Measurements from ENCODE around the gene BDH1.
A peak's percentile ranks its signal among the peaks of the same experiment; 100 is the strongest.
"Not testable (repeated sequence)": the region's sequence is repeated elsewhere in the genome, so short reads cannot be mapped to it uniquely, and the experiment has no call there.

The BDH1 gene

GRCh38 chr3:197555281-197556261 lies at the start of gene BDH1:
BDH1 (minus strand) TSS chr3:197555968; CDS start chr3:197546443, 9,525 bp downstream.
- TF ChIP-seq JUND (IDR thresholded peaks at IDR 0.05; ENCODE audit: low read depth): no peak
- in situ Hi-C loops (cut with HindIII; ENCODE audit: low pct_unique_long_range_greater_than_20kb, low sequenced_read_pairs): no loop called here

GRCh38 chr3:197603317-197603933 lies 47.7 kb upstream of the BDH1 start:
- TF ChIP-seq JUND (IDR thresholded peaks at IDR 0.05; ENCODE audit: low read depth): no peak
- no peak for DNase-seq (ENCODE audit: low read depth in 1 of 2, low spot score in 1 of 2)
- in situ Hi-C loops (cut with HindIII; ENCODE audit: low pct_unique_long_range_greater_than_20kb, low sequenced_read_pairs): no loop called here

More at GRCh38 chr3:197555281-197556261, at the start of gene BDH1:
- peak; percentile 75 to 78 for DNase-seq (ENCODE audit: low read depth in 1 of 2, low spot score in 1 of 2)

GRCh38 chr3:197602351-197602750 lies 46.6 kb upstream of the BDH1 start:
- DNase-seq (ENCODE audit: low read depth in 1 of 2, low spot score in 1 of 2); in situ Hi-C loops (cut with HindIII; ENCODE audit: low pct_unique_long_range_greater_than_20kb, low sequenced_read_pairs): not testable (repeated sequence)

- DNase-seq (ENCODE audit: low read depth in 1 of 2, low spot score in 1 of 2); in situ Hi-C loops (cut with HindIII; ENCODE audit: low pct_unique_long_range_greater_than_20kb, low sequenced_read_pairs): not testable (repeated sequence)
Measured at GRCh38 chr3:197601566-197601840, 45.7 kb upstream of the BDH1 start.

GRCh38 chr3:197600796-197601565 lies 45.2 kb upstream of the BDH1 start:
- no peak for DNase-seq (ENCODE audit: low read depth in 1 of 2, low spot score in 1 of 2)
- in situ Hi-C loops (cut with HindIII; ENCODE audit: low pct_unique_long_range_greater_than_20kb, low sequenced_read_pairs): no loop called here
- no peak for TF ChIP-seq JUND (IDR thresholded peaks at IDR 0.05; ENCODE audit: low read depth)

- in situ Hi-C loops (cut with HindIII; ENCODE audit: low pct_unique_long_range_greater_than_20kb, low sequenced_read_pairs): no loop called here
- peak; percentile 91 to 92 for DNase-seq (ENCODE audit: low read depth in 1 of 2, low spot score in 1 of 2)
- no peak; the same call in 1 of the 2 replicates for TF ChIP-seq JUND (IDR thresholded peaks at IDR 0.05; ENCODE audit: low read depth)
Measured at GRCh38 chr3:197599089-197599765, 43.5 kb upstream of the BDH1 start.

GRCh38 chr3:197598404-197598980 lies 42.7 kb upstream of the BDH1 start:
- DNase-seq (ENCODE audit: low read depth in 1 of 2, low spot score in 1 of 2): no peak
- no peak for TF ChIP-seq JUND (IDR thresholded peaks at IDR 0.05; ENCODE audit: low read depth)
- in situ Hi-C loops (cut with HindIII; ENCODE audit: low pct_unique_long_range_greater_than_20kb, low sequenced_read_pairs): no loop called here

- TF ChIP-seq JUND (IDR thresholded peaks at IDR 0.05; ENCODE audit: low read depth): no peak
- in situ Hi-C loops (cut with HindIII; ENCODE audit: low pct_unique_long_range_greater_than_20kb, low sequenced_read_pairs): no loop called here
Measured at GRCh38 chr3:197597335-197597734, 41.6 kb upstream of the BDH1 start.

GRCh38 chr3:197595470-197596185 lies 39.9 kb upstream of the BDH1 start:
- no peak for TF ChIP-seq JUND (IDR thresholded peaks at IDR 0.05; ENCODE audit: low read depth)
- no peak for DNase-seq (ENCODE audit: low read depth in 1 of 2, low spot score in 1 of 2)
- in situ Hi-C loops (cut with HindIII; ENCODE audit: low pct_unique_long_range_greater_than_20kb, low sequenced_read_pairs): no loop called here

More at GRCh38 chr3:197597335-197597734, 41.6 kb upstream of the BDH1 start:
- no peak for DNase-seq (ENCODE audit: low read depth in 1 of 2, low spot score in 1 of 2)

GRCh38 chr3:197593046-197593380 lies 37.2 kb upstream of the BDH1 start:
- no peak for DNase-seq (ENCODE audit: low read depth in 1 of 2, low spot score in 1 of 2)
- no peak for TF ChIP-seq JUND (IDR thresholded peaks at IDR 0.05; ENCODE audit: low read depth)
- in situ Hi-C loops (cut with HindIII; ENCODE audit: low pct_unique_long_range_greater_than_20kb, low sequenced_read_pairs): no loop called here

- no peak for DNase-seq (ENCODE audit: low read depth in 1 of 2, low spot score in 1 of 2)
- TF ChIP-seq JUND (IDR thresholded peaks at IDR 0.05; ENCODE audit: low read depth): no peak
- in situ Hi-C loops (cut with HindIII; ENCODE audit: low pct_unique_long_range_greater_than_20kb, low sequenced_read_pairs): no loop called here
Measured at GRCh38 chr3:197592361-197593045, 36.7 kb upstream of the BDH1 start.
